Neural progenitor cell (in vitro differentiated cells): ENCODE measurements around the gene STARD7.

Experiments used
- EZH2 ChIP-seq: fragments of 200-600 bp; sonication (generic); IDR thresholded peaks from 2 replicates; pipeline ENCODE4 v1.6.1; 2017; ENCODE audit warnings: antibody characterized with exemption, mild to moderate bottlenecking, moderate library complexity
- EZH2phosphoT487 ChIP-seq: fragments of 200-600 bp; sonication (generic); IDR thresholded peaks from 2 replicates; pipeline ENCODE4 v1.6.1; 2017; ENCODE audit warnings: antibody characterized with exemption
- TF ChIP-seq, protein P1 (sequence below): fragments of 200-600 bp; sonication (generic); IDR thresholded peaks from 2 replicates; pipeline ENCODE4 v1.5.1; 2017; ENCODE audit warnings: antibody characterized with exemption, mild to moderate bottlenecking

DNA sequence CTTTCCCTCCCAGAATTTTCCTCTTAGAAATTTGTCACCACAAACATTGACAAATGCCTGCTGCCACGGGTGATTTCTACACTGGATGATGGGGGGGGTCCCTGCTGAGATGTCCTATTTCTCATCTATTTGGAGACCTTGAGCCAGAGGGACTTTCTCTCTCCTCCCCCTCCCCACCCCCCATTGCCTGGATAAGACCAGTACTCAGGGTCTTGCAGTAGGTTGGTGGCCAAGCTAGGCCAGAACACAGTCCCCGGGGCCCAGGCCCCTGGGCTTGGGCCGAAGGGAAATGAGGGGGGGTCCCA, 62.8 kb downstream of the STARD7 start:
- TF ChIP-seq, protein P1, sequence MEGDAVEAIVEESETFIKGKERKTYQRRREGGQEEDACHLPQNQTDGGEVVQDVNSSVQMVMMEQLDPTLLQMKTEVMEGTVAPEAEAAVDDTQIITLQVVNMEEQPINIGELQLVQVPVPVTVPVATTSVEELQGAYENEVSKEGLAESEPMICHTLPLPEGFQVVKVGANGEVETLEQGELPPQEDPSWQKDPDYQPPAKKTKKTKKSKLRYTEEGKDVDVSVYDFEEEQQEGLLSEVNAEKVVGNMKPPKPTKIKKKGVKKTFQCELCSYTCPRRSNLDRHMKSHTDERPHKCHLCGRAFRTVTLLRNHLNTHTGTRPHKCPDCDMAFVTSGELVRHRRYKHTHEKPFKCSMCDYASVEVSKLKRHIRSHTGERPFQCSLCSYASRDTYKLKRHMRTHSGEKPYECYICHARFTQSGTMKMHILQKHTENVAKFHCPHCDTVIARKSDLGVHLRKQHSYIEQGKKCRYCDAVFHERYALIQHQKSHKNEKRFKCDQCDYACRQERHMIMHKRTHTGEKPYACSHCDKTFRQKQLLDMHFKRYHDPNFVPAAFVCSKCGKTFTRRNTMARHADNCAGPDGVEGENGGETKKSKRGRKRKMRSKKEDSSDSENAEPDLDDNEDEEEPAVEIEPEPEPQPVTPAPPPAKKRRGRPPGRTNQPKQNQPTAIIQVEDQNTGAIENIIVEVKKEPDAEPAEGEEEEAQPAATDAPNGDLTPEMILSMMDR = no peak
- no peak for TF ChIP-seq EZH2phosphoT487
- TF ChIP-seq EZH2 = no peak
